Ascending aorta (tissue), 2 donors: ENCODE results near the gene ACOT11. TPM values are rescaled to one million over a fixed set of nuclear protein-coding genes. Genes with fewer than 3 reads are reported as not detected.

Experiments used
- DNase-seq, 2 donors: peaks; one replicate each; pipeline ENCODE4 v3.0.0-alpha.2; 2019; ENCODE audit warnings: low spot score in 2 of 2
- H3K27ac ChIP-seq, 2 donors: fragments of 200-600 bp; sonication (generic); one replicate each; pipeline ENCODE4 v1.5.1; 2016 to 2017; ENCODE audit warnings: mild to moderate bottlenecking in 1 of 2
- H3K27me3 ChIP-seq: fragments of 200-600 bp; sonication (generic); one replicate; pipeline ENCODE4 v1.5.1; 2017
- H3K36me3 ChIP-seq, 2 donors: fragments of 200-600 bp; sonication (generic); one replicate each; pipeline ENCODE4 v1.5.1; 2016
- H3K4me1 ChIP-seq, 2 donors: fragments of 200-600 bp; sonication (generic); one replicate each; pipeline ENCODE4 v1.5.1; 2016 to 2017; ENCODE audit warnings: mild to moderate bottlenecking in 1 of 2
- H3K4me3 ChIP-seq, 2 donors: fragments of 200-600 bp; sonication (generic); one replicate each; pipeline ENCODE4 v1.5.1; 2016 to 2017; ENCODE audit warnings: mild to moderate bottlenecking in 1 of 2
- H3K9me3 ChIP-seq, 2 donors: fragments of 200-600 bp; sonication (generic); one replicate each; pipeline ENCODE4 v1.5.1; 2016
- intact Hi-C: fragments of 100-400 bp; cut with DNase I; formaldehyde crosslinking; loops from one replicate; pipeline ENCODE4 v1.15.1; 2023
- total RNA-seq: library from RNA; depleted of rRNA; stranded (reverse); fragments of >200 nt; gene quantifications from one replicate; pipeline ENCODE4 v1.1.0, GENCODE V29; 2016
- TF ChIP-seq, protein P1 (sequence below), 3 experiments: fragments of 200-600 bp in 2 of 3; fragments of 450-650 bp in 1 of 3; sonication (generic) in 2 of 3; IDR thresholded peaks; one replicate each; pipeline ENCODE4 v1.5.1; 2016 to 2019; ENCODE audit warnings: antibody characterized with exemption in 3 of 3, mild to moderate bottlenecking in 1 of 3, moderate library complexity in 1 of 3

ACOT11 gene
- total RNA-seq, 1 donor from 2014 or later, result 30.4 TPM

DNA sequence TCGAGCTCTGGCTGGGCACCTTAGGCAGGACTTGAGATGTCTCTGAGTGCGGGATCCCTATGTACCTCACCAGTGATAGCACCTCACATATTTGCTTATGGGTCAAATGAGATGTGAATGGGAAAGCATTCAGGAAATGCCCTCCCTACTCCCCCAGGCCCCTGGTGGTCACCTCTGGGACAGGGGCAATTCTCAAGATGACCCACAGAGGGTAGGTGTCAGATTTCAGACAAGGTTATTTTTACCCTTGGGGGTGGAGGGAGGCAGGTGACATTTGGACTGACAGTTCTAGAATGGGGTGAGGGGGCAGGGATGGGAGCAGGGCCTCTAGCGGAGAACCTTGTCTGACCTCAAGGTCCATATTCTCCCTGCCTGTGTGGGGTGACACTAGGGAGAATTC, 27.1 kb downstream of the ACOT11 start:
- Histone ChIP-seq H3K9me3 (no peaks in the 10 kb centered on the region), H3K36me3 (no peaks in the 10 kb centered on the region), H3K27ac (no peak overlapping the region), H3K27me3 (no peaks in the 10 kb centered on the region), H3K4me1 (peaks cover 6 to 30% of the 10 kb centered on the region in 2 donors), H3K4me3 (no peak overlapping the region)
- intact Hi-C loops, result no loop called here
- TF ChIP-seq, protein P1, sequence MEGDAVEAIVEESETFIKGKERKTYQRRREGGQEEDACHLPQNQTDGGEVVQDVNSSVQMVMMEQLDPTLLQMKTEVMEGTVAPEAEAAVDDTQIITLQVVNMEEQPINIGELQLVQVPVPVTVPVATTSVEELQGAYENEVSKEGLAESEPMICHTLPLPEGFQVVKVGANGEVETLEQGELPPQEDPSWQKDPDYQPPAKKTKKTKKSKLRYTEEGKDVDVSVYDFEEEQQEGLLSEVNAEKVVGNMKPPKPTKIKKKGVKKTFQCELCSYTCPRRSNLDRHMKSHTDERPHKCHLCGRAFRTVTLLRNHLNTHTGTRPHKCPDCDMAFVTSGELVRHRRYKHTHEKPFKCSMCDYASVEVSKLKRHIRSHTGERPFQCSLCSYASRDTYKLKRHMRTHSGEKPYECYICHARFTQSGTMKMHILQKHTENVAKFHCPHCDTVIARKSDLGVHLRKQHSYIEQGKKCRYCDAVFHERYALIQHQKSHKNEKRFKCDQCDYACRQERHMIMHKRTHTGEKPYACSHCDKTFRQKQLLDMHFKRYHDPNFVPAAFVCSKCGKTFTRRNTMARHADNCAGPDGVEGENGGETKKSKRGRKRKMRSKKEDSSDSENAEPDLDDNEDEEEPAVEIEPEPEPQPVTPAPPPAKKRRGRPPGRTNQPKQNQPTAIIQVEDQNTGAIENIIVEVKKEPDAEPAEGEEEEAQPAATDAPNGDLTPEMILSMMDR (IDR thresholded peaks at IDR 0.05), result no peak
- DNase-seq, result no peak

DNA sequence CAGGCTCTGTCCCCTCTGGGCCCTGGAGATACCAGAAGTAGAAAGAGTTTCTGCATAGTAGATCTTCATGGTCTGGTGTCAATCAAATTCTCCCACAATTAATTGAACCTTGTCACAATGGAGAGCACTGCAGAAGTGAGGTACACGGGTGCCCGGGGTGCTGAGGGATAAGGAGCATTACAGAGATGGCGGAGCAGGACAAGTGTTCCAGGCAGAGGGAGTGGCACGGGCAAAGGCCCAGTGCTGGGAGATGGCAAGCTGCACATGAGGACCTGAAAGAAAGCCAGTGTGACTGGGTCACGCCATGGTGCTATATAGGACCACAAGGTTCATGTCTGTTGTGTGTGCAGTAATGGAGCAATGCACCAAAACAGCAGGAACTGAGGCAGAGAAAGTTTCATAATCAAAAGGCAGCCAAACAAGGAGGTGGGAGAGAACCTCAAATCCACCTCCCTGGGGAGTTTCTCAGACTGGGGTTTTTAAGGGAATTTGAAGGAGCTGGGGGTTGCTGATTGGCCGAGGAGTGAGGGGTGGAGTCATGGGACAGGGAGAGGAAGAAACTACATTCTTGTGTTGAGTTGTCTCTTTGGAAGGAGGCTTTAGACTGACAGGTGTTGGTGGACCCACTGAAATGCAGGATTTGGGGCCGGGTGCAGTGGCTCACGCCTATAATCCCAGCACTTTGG, 27.7 kb downstream of the ACOT11 start:
- H3K9me3 ChIP-seq, result no peaks in the 10 kb centered on the region
- TF ChIP-seq, protein P1 (IDR thresholded peaks at IDR 0.05), result no peak
- H3K27ac ChIP-seq, result peak overlapping the region in 1 of 2 donors; percentile 13
- H3K4me3 ChIP-seq, result no peak overlapping the region
- H3K36me3 ChIP-seq, result no peaks in the 10 kb centered on the region
- intact Hi-C loops, result no loop called here
- DNase-seq, result no peak
- H3K27me3 ChIP-seq, result no peaks in the 10 kb centered on the region
- peaks cover 6 to 33% of the 10 kb centered on the region in 2 donors for H3K4me1 ChIP-seq

DNA sequence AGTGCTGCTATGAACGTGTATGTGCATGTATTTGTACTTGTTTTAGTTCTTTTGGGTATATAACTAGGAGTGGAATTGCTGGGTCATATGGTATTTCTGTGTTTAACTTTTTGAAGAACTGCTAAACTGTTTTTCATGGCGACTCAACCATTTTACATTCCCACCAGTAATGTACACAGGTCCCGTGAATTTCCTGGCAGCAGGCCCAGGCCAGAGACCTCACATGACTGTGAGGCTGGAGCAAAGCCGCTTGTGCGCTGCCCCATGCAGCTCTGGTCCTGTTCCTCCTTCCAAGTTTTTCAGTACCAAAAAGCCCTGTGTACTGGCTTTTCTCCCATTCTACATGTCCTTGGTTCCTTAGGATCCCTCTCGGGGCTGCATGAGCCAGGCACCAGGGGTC, 29.6 kb downstream of the ACOT11 start:
- TF ChIP-seq, protein P1 (IDR thresholded peaks at IDR 0.05), result no peak
- DNase-seq, result peak; percentile 59 to 88
- Histone ChIP-seq H3K27me3 (no peaks in the 10 kb centered on the region), H3K4me3 (no peak overlapping the region), H3K27ac (peak overlapping the region; percentile 50 to 70), H3K9me3 (no peaks in the 10 kb centered on the region), H3K4me1 (peaks cover 0 to 35% of the 10 kb centered on the region in 2 donors), H3K36me3 (no peaks in the 10 kb centered on the region)
- intact Hi-C loops, result no loop called here

DNA sequence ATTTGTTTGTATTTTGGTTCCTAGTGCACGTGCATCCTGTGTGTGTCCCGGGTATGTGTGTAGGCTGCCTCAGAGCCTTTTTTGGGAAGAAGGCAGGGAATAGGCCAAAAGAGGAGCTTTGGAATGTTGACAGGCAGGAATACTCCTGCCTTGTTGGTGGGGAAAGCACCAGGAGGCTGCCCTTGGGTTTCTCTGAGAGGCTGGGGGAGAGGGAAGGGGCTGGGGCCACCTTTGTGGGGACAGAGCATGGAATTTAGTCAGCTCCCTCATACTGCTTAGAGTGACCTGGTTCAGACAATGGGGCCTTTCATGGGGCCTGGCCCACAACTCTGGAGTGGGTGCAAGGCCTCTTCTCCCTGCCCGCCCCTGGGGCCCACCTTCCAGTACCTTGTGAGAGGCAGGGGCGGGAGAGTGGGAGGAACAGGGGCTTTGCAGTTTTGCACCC, 31.3 kb downstream of the ACOT11 start:
- Histone ChIP-seq H3K27ac (peak overlapping the region; percentile 60 to 71), H3K36me3 (no peaks in the 10 kb centered on the region), H3K4me3 (no peak overlapping the region), H3K4me1 (peaks cover 0 to 37% of the 10 kb centered on the region in 2 donors), H3K27me3 (no peaks in the 10 kb centered on the region), H3K9me3 (no peaks in the 10 kb centered on the region)
- TF ChIP-seq, protein P1 (IDR thresholded peaks at IDR 0.05), result no peak
- no peak for DNase-seq
- intact Hi-C loops, result no loop called here

DNA sequence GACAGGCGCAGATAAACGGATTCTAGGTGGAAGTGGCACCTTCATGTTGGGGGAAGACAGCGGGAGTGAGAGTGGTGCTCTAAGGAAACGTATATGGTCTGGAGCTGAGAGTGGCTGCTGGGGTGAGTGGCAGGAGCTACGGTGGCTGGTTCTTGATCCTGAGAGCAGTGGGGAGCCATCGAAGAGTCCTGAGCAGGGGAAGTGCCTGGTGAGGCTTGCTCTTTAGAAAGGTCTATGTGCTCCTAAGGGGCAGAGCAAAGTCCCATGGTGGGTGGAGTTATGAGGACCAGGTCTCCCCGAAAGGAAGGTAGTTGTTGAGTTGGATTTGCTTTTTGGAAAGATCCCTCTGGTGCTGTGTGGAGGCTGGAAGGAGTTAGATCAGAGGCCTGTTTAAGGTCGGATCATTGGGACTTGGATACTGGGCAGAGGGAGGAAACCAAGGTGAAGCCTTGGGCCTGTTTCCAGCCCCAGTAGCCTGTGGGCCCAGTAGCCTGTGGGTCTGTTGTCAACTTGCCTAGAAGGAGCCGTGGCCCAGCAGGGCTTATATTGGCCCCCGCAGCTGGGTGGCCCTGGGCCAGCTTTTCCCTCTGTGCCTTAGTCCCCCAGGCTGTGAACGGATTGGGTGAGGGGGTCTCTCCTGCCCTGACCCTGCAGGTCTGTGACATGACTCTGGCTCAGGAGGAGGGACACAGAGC, 33.0 kb downstream of the ACOT11 start:
- H3K4me3 ChIP-seq, result no peak overlapping the region
- no peaks in the 10 kb centered on the region for H3K27me3 ChIP-seq
- H3K4me1 ChIP-seq, result peaks cover 0 to 37% of the 10 kb centered on the region in 2 donors
- TF ChIP-seq, protein P1 (IDR thresholded peaks at IDR 0.05), result no peak
- peak overlapping the region; percentile 93 to 96 for H3K27ac ChIP-seq
- no peak for DNase-seq
- no peaks in the 10 kb centered on the region for H3K9me3 ChIP-seq
- intact Hi-C loops, result loop anchor here (1.0 to 10.0 kb wide), 5 partner anchors 33 to 529 kb away; partner anchors contain the start of genes ACOT11, PARS2, SSBP3 and TCEANC2
- no peaks in the 10 kb centered on the region for H3K36me3 ChIP-seq
